GM12865 (cell line): ENCODE results near the gene RABGAP1L.

Experiments used
- DNase-seq: peaks from one replicate; pipeline ENCODE4 v3.0.0; 2010; ENCODE audit warnings: low read depth
- H3K4me3 ChIP-seq: 2 replicates; pipeline ENCODE4 v1.5.1; 2011; ENCODE audit warnings: mild to moderate bottlenecking, low read depth, low read length, control low read depth
- TF ChIP-seq, protein P1 (sequence below): IDR thresholded peaks from 2 replicates; pipeline ENCODE4 v1.5.1; 2011; ENCODE audit warnings: low read length, control low read depth, low read depth, inconsistent platforms; ENCODE audit not compliant: insufficient read depth; ENCODE audit errors: missing control alignments

The RABGAP1L gene

GRCh38 chr1:174156437-174156836, 2.9 kb upstream of the RABGAP1L start:
- TF ChIP-seq, protein P1, sequence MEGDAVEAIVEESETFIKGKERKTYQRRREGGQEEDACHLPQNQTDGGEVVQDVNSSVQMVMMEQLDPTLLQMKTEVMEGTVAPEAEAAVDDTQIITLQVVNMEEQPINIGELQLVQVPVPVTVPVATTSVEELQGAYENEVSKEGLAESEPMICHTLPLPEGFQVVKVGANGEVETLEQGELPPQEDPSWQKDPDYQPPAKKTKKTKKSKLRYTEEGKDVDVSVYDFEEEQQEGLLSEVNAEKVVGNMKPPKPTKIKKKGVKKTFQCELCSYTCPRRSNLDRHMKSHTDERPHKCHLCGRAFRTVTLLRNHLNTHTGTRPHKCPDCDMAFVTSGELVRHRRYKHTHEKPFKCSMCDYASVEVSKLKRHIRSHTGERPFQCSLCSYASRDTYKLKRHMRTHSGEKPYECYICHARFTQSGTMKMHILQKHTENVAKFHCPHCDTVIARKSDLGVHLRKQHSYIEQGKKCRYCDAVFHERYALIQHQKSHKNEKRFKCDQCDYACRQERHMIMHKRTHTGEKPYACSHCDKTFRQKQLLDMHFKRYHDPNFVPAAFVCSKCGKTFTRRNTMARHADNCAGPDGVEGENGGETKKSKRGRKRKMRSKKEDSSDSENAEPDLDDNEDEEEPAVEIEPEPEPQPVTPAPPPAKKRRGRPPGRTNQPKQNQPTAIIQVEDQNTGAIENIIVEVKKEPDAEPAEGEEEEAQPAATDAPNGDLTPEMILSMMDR: no peak
- H3K4me3 ChIP-seq: no peak overlapping the region
- no peak for DNase-seq

- TF ChIP-seq, protein P1: no peak
- DNase-seq: peak; percentile 92
- peak overlapping the region; percentile 80 for H3K4me3 ChIP-seq
Observed at GRCh38 chr1:174157157-174157806, 2.0 kb upstream of the RABGAP1L start.

GRCh38 chr1:174158767-174159251, 511 bp upstream of the RABGAP1L start:
- TF ChIP-seq, protein P1: no peak
- peak overlapping the region; percentile 80 for H3K4me3 ChIP-seq
- DNase-seq: peak; percentile 56

- peak overlapping the region; percentile 80 for H3K4me3 ChIP-seq
- DNase-seq: peak; percentile 54
- TF ChIP-seq, protein P1: no peak
Observed at GRCh38 chr1:174160109-174160473, 771 bp downstream of the RABGAP1L start.

GRCh38 chr1:174160603-174161002, 1.3 kb downstream of the RABGAP1L start:
- TF ChIP-seq, protein P1: no peak
- DNase-seq: no peak
- H3K4me3 ChIP-seq: peak overlapping the region; percentile 80

DNA sequence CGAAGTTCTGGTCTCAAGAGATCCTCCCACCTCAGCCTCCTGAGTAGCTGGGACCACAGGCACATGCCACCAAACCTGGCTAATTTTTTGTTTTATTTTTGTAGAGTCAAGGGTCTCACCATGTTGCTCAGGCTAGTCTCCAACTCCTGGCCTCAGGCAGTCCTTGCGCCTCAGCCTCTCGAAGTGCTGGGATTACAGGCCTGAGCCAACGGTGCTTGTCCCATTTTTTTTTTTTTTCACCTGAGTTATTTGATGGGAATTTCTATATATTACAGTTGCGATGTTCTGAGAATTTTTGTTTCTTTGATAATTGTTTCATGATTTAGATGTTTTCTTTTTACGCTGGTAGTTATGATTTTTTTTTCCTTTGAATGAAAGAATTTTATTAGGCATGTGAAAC, 2.5 kb downstream of the RABGAP1L start:
- peak overlapping the region; percentile 80 for H3K4me3 ChIP-seq
- TF ChIP-seq, protein P1: no peak
- DNase-seq: no peak

GRCh38 chr1:174164826-174165225, 5.5 kb downstream of the RABGAP1L start:
- H3K4me3 ChIP-seq: peak overlapping the region; percentile 51
- TF ChIP-seq, protein P1: no peak
- no peak for DNase-seq
